ENCODE measurements around the gene ZNF668. TPM values are rescaled to one million over a fixed set of nuclear protein-coding genes. Genes with fewer than 3 reads are reported as not detected.
A peak's percentile ranks its signal among the peaks of the same experiment; 100 is the strongest.

The ZNF668 gene
- total and polyA plus RNA-seq, 2 of the 13 experiments (the other 11 are each of a cell fraction or from before 2014, with no cell fraction given), result 3.8 to 9.8 TPM

DNA sequence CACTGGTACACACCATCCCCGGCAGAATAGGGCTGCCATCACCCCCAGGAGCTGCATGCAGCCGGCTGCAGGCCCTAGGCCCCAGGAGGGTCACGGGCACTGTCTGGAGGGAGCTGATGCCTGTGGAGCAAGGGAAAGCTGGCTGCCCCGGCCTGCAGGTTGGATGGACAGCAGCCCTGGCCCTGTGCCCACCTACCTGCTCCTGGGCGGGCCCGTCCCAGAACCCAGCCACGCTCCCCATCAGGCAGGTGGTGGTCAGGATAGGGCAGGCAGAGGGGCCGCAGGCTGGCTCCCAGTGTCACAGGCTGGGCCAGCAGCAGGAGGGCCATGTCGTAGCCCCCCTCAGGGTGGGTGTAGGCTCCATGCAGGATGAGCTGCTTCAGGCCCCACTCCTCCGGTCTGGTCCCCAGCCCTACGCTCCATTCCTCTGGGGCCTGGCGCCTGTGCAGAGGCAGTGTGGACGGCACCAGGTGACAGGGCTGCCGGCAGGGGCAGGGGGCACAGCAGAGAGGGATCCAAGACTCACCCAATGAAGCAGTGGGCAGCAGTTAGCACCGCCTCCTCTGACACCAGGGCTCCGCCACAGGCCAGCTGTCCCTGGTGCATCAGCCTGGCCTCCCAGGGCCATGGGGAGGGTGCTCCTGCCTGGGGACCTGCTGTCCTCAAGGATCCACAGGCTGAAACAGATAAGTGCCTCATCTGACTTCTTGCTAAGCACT is 10.7 kb upstream of the ZNF668 start:
- H3K4me2 ChIP-seq (ENCODE audit: low read depth, low read length), result no peak overlapping the region
- no peak overlapping the region for H2AFZ ChIP-seq (ENCODE audit: low read length)
- no TSS peak for BruUV-seq (replicated peaks)
- H3K79me2 ChIP-seq (ENCODE audit: insufficient read depth, low read length), result no peaks in the 10 kb centered on the region
- intact Hi-C loops (cut with micrococcal nuclease; ENCODE audit: unreplicated experiment), result no loop called here
- no peak overlapping the region for H3K27ac ChIP-seq (ENCODE audit: extremely low read length, insufficient read depth, low read length)
- in situ Hi-C loops (cut with HindIII; ENCODE audit: extremely low pct_ligation_motif_present, low pct_unique_long_range_greater_than_20kb), result no loop called here
- H3K9me3 ChIP-seq (ENCODE audit: low read length), result no peaks in the 10 kb centered on the region
- ATAC-seq (peak; percentile 9), FAIRE-seq (no peak), DNase-seq (ENCODE audit: low spot score) (no peak)
- 89% methylated on average over 8 of the region's 16 CpGs for WGBS (ENCODE audit: low lambda C conversion rate)
- ChIA-PET POLR2A (interaction anchor here (1.1 to 3.3 kb wide), 2 partner anchors 8 to 11 kb away, joined by 3 to 17 read pairs; partner anchors contain the start of genes ZNF646 and ZNF668), CTCF (ENCODE audit: low intra/inter-chr PET ratio, low total read pairs) (no interaction called here)
- peaks cover 19 to 26% of the 10 kb centered on the region in 2 experiments for H3K36me3 ChIP-seq (replicated peaks in 1 of 2; ENCODE audit: control insufficient read depth in 1 of 2, insufficient read depth in 2 of 2, low read length in 2 of 2)
- no peak overlapping the region for H3K9ac ChIP-seq (ENCODE audit: insufficient read depth, low read depth, low read length)
- H3K27me3 ChIP-seq (ENCODE audit: control insufficient read depth in 1 of 2, insufficient read depth in 2 of 2, low read length in 2 of 2), result no peaks in the 10 kb centered on the region
- no peaks in the 10 kb centered on the region for H3K4me1 ChIP-seq (ENCODE audit: insufficient read depth, low read length)
- no peaks in the 10 kb centered on the region; the same call in 1 of the 2 replicates for H4K20me1 ChIP-seq (ENCODE audit: insufficient read depth, low read length)
- H3K4me3 ChIP-seq (replicated peaks in 1 of 3; ENCODE audit: insufficient read depth in 1 of 3, low read depth in 2 of 3, low read length in 3 of 3), result no peak overlapping the region
- no peak for TF ChIP-seq ZNF382 (CRISPR knock-in tag; IDR thresholded peaks at IDR 0.05; ENCODE audit: borderline replicate concordance)
- TF ChIP-seq, protein P1, sequence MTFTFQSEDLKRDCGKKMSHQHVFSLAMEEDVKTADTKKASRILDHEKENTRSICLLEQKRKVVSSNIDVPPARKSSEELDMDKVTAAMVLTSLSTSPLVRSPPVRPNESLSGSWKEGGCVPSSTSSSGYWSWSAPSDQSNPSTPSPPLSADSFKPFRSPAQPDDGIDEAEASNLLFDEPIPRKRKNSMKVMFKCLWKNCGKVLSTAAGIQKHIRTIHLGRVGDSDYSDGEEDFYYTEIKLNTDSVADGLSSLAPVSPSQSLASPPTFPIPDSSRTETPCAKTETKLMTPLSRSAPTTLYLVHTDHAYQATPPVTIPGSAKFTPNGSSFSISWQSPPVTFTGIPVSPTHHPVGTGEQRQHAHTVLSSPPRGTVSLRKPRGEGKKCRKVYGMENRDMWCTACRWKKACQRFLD (CRISPR knock-in tag; IDR thresholded peaks at IDR 0.05; ENCODE audit: borderline replicate concordance), result no peak
- TF ChIP-seq FOXK2 (IDR thresholded peaks at IDR 0.05), result no peak
- TF ChIP-seq NFE2 (CRISPR knock-in tag; IDR thresholded peaks at IDR 0.05), result no peak
- TF ChIP-seq ZSCAN29 (CRISPR knock-in tag; conservative IDR thresholded peaks at IDR 0.05), result no peak
- TF ChIP-seq, protein P2, sequence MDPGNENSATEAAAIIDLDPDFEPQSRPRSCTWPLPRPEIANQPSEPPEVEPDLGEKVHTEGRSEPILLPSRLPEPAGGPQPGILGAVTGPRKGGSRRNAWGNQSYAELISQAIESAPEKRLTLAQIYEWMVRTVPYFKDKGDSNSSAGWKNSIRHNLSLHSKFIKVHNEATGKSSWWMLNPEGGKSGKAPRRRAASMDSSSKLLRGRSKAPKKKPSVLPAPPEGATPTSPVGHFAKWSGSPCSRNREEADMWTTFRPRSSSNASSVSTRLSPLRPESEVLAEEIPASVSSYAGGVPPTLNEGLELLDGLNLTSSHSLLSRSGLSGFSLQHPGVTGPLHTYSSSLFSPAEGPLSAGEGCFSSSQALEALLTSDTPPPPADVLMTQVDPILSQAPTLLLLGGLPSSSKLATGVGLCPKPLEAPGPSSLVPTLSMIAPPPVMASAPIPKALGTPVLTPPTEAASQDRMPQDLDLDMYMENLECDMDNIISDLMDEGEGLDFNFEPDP (CRISPR knock-in tag; conservative IDR thresholded peaks at IDR 0.05), result 0 out of 2 replicates have a peak, but pooled peaks have one; percentile 32
- TF ChIP-seq TCF7L2 (IDR thresholded peaks at IDR 0.05; ENCODE audit: low read depth, low read length), result no peak
- TF ChIP-seq, protein P3, sequence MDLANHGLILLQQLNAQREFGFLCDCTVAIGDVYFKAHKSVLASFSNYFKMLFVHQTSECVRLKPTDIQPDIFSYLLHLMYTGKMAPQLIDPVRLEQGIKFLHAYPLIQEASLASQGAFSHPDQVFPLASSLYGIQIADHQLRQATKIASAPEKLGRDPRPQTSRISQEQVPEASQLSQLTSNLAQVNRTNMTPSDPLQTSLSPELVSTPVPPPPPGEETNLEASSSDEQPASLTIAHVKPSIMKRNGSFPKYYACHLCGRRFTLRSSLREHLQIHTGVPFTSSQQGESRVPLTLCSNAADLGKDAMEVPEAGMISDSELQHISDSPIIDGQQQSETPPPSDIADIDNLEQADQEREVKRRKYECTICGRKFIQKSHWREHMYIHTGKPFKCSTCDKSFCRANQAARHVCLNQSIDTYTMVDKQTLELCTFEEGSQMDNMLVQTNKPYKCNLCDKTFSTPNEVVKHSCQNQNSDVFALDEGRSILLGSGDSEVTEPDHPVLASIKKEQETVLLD (CRISPR knock-in tag; IDR thresholded peaks at IDR 0.05; ENCODE audit: low read depth), result no peak
- peak; percentile 37 for TF ChIP-seq RBM22 (optimal IDR thresholded peaks at IDR 0.05; ENCODE audit: low read length)
- peak; percentile 72 for TF ChIP-seq RBFOX2 (IDR thresholded peaks at IDR 0.05; ENCODE audit: low read depth, low read length)
- TF ChIP-seq RCOR2 (CRISPR knock-in tag; IDR thresholded peaks at IDR 0.05), result no peak
- TF ChIP-seq SIX4 (CRISPR knock-in tag; IDR thresholded peaks at IDR 0.05), result no peak
- TF ChIP-seq NPAS2 (CRISPR knock-in tag; IDR thresholded peaks at IDR 0.05; ENCODE audit: borderline replicate concordance), result no peak
- no peak for TF ChIP-seq ZNF607 (CRISPR knock-in tag; IDR thresholded peaks at IDR 0.05; ENCODE audit: borderline replicate concordance)
- TF ChIP-seq ZNF232 (CRISPR knock-in tag; IDR thresholded peaks at IDR 0.05; ENCODE audit: borderline replicate concordance), result no peak
- TF ChIP-seq ZNF83 (CRISPR knock-in tag; IDR thresholded peaks at IDR 0.05; ENCODE audit: borderline replicate concordance), result no peak
- TF ChIP-seq, protein P4, sequence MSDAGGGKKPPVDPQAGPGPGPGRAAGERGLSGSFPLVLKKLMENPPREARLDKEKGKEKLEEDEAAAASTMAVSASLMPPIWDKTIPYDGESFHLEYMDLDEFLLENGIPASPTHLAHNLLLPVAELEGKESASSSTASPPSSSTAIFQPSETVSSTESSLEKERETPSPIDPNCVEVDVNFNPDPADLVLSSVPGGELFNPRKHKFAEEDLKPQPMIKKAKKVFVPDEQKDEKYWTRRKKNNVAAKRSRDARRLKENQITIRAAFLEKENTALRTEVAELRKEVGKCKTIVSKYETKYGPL (CRISPR knock-in tag; IDR thresholded peaks at IDR 0.05), result no peak
- TF ChIP-seq SMYD3 (CRISPR knock-in tag; IDR thresholded peaks at IDR 0.05), result no peak
- TF ChIP-seq ZNF383 (CRISPR knock-in tag; IDR thresholded peaks at IDR 0.05; ENCODE audit: borderline replicate concordance), result no peak
- no peak for TF ChIP-seq ZNF598 (CRISPR knock-in tag; IDR thresholded peaks at IDR 0.05; ENCODE audit: borderline replicate concordance)
- TF ChIP-seq, protein P5, sequence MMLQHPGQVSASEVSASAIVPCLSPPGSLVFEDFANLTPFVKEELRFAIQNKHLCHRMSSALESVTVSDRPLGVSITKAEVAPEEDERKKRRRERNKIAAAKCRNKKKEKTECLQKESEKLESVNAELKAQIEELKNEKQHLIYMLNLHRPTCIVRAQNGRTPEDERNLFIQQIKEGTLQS (CRISPR knock-in tag; IDR thresholded peaks at IDR 0.05), result no peak

Data from HepG2 (cell line).